Testis (tissue), 3 donors: Measurements from ENCODE around the gene GRAMD1B. TPM values are rescaled to one million over a fixed set of nuclear protein-coding genes. Genes with fewer than 3 reads are reported as not detected.
A peak's percentile ranks its signal among the peaks of the same experiment; 100 is the strongest.

ENCODE experiments used
- DNase-seq: peaks from one replicate; pipeline ENCODE4 v3.0.0-alpha.2; 2019
- H3K27ac ChIP-seq, 2 donors: fragments of 200-600 bp; sonication (generic); one replicate each; pipeline ENCODE4 v1.5.1; 2019
- H3K27me3 ChIP-seq: fragments of 200-600 bp; sonication (generic); one replicate; pipeline ENCODE4 v1.5.1; 2019
- H3K36me3 ChIP-seq: fragments of 200-600 bp; sonication (generic); one replicate; pipeline ENCODE4 v1.5.1; 2017; ENCODE audit warnings: low read depth; ENCODE audit errors: missing control alignments
- H3K4me1 ChIP-seq: fragments of 200-600 bp; sonication (generic); one replicate; pipeline ENCODE4 v1.5.1; 2019
- H3K4me3 ChIP-seq, 2 donors: fragments of 200-600 bp; sonication (generic); one replicate each; pipeline ENCODE4 v1.5.1; 2017 to 2019
- H3K9me3 ChIP-seq: fragments of 200-600 bp; sonication (generic); one replicate; pipeline ENCODE4 v1.5.1; 2017
- CTCF ChIP-seq, 3 experiments: fragments of 450-650 bp in 2 of 3; fragments of 200-600 bp in 1 of 3; sonication (generic) in 1 of 3; IDR thresholded peaks; one replicate each; pipeline ENCODE4 v1.5.1; 2016 to 2019; ENCODE audit warnings: antibody characterized with exemption in 3 of 3, mild to moderate bottlenecking in 2 of 3, moderate library complexity in 1 of 3
- POLR2A ChIP-seq: fragments of 450-650 bp; IDR thresholded peaks from one replicate; pipeline ENCODE4 v1.6.1; 2017; ENCODE audit warnings: antibody characterized with exemption, mild to moderate bottlenecking, moderate library complexity
- WGBS, 2 donors: methylation state at CpG; one replicate each; pipeline ENCODE4 v1.1.5; 2018; 5-methylcytosine and 5-hydroxymethylcytosine counted together
- intact Hi-C: fragments of 100-400 bp; cut with DNase I; formaldehyde crosslinking; loops from one replicate; pipeline ENCODE4 v1.15.1; 2023; ENCODE audit warnings: low total_unique reads
- polyA plus RNA-seq: library from polyadenylated mRNA; stranded (reverse); fragments of 350-450 nt; fragmentation: Illumina TruSeq; extraction: RNeasy Lipid Tissue Mini Kit (QIAGEN cat#74804); gene quantifications from one replicate; pipeline ENCODE4 v1.2.3, GENCODE V29; 2014; ENCODE audit warnings: low read depth, low replicate concordance; ENCODE audit not compliant: insufficient read depth
- total RNA-seq, 2 donors: library from RNA; depleted of rRNA; stranded (reverse); fragments of >200 nt; gene quantifications; one replicate each; pipeline ENCODE4 v1.2.3, GENCODE V29; 2016

Gene GRAMD1B
- total and polyA plus RNA-seq, 3 donors from 2014 or later: 48.1 to 78.9 (median 48.9) TPM

DNA sequence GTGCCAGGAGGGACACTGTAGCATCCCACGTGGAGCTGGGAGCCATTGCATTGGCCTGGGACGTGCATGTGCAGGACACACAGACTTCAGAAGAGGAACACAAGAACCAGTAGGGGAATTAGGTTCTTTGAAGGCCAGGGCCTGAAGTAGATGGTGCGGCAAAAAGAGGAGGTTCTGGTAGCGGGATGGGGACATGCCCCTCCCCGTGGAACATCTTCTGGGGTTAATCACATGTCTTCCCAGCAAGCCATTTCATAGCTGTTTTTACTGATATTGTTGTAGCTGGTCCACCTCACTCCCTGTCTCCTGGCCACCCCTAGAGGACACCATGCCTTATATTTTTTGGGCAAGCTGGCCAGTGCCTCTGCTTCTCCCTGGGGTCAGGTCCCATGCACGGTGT lies 150.1 kb downstream of the GRAMD1B start:
- H3K4me1 ChIP-seq: no peaks in the 10 kb centered on the region
- 87 to 89% methylated on average over 6 of the region's 6 CpGs for WGBS, 2 donors
- H3K36me3 ChIP-seq: no peaks in the 10 kb centered on the region
- intact Hi-C loops: loop anchor here (5.0 kb wide), 1 partner anchor 127 kb away; no protein-coding TSS in a partner anchor
- DNase-seq: no peak
- H3K4me3 ChIP-seq: no peak overlapping the region
- TF ChIP-seq CTCF (IDR thresholded peaks at IDR 0.05) (no peak), POLR2A (no peak)
- no peak overlapping the region for H3K27ac ChIP-seq
- no peaks in the 10 kb centered on the region for H3K27me3 ChIP-seq
- H3K9me3 ChIP-seq: no peaks in the 10 kb centered on the region

DNA sequence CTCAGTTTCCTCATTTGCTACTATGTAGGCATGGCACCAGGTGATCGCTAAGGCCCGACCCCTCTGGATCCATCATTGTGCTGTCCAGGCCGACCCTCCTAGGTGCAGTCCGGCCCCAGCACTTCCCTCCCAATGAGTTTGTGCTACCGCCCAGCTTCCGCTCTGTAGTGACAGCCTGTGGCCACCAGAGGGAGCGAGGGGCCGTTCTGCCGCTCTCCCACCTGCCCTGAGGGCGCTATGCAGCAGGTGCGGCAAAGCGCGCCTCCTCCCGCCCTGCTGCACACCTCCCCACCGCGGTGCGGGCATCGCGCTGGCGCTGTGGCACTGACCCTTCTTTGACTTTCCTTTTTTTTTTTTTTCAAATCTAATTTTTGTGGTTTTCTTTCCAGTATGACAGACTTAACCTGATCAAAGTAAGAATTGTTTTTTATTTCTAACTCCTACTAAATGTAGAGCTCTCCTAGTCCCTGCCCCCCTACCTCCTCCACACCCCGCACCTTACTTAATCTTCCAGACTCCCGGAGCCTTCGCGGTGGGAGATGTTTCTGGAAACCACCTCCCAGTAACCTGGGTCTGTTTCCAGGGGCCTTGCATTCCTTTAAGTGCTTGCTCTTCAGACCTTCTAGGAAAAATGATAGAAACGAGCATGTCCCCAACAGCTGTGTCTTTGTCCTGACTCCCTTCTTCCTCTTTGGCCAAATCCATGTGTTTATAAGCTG lies 150.6 kb downstream of the GRAMD1B start:
- 20 to 24% methylated on average over 21 to 25 of the region's 25 CpGs for WGBS, 2 donors
- H3K4me1 ChIP-seq: no peaks in the 10 kb centered on the region
- H3K9me3 ChIP-seq: no peaks in the 10 kb centered on the region
- intact Hi-C loops: loop anchor here (5.0 kb wide), 1 partner anchor 127 kb away; no protein-coding TSS in a partner anchor
- no peaks in the 10 kb centered on the region for H3K36me3 ChIP-seq
- no peak overlapping the region for H3K27ac ChIP-seq
- TF ChIP-seq CTCF (IDR thresholded peaks at IDR 0.05) (peak; percentile 69 to 91 (median 87)), POLR2A (no peak)
- DNase-seq: peak; percentile 69
- H3K4me3 ChIP-seq: no peak overlapping the region
- no peaks in the 10 kb centered on the region for H3K27me3 ChIP-seq

GRCh38 chr11:123581651-123582399 lies 151.8 kb downstream of the GRAMD1B start:
- Histone ChIP-seq H3K27me3 (no peaks in the 10 kb centered on the region), H3K4me3 (no peak overlapping the region), H3K4me1 (no peaks in the 10 kb centered on the region), H3K27ac (no peak overlapping the region), H3K36me3 (no peaks in the 10 kb centered on the region), H3K9me3 (no peaks in the 10 kb centered on the region)
- DNase-seq: no peak
- TF ChIP-seq CTCF (IDR thresholded peaks at IDR 0.05): no peak
- no peak for TF ChIP-seq POLR2A
- 70 to 85% methylated on average over 16 to 22 of the region's 22 CpGs for WGBS, 2 donors
- intact Hi-C loops: loop anchor here (5.0 kb wide), 1 partner anchor 125 kb away; no protein-coding TSS in a partner anchor

GRCh38 chr11:123582992-123583504 lies 153.0 kb downstream of the GRAMD1B start:
- Histone ChIP-seq H3K4me1 (peaks cover 8% of the 10 kb centered on the region), H3K9me3 (no peaks in the 10 kb centered on the region), H3K27ac (no peak overlapping the region), H3K36me3 (no peaks in the 10 kb centered on the region), H3K27me3 (no peaks in the 10 kb centered on the region), H3K4me3 (no peak overlapping the region)
- 64 to 83% methylated on average over 12 of the region's 12 CpGs for WGBS, 2 donors
- DNase-seq: no peak
- no peak for TF ChIP-seq CTCF (IDR thresholded peaks at IDR 0.05)
- no peak for TF ChIP-seq POLR2A
- intact Hi-C loops: loop anchor here (5.0 kb wide), 1 partner anchor 124 kb away; no protein-coding TSS in a partner anchor
